NCI-H446 treated with DMSO at 0.1 percent for 48 hours (cell line): ENCODE results near the gene MRPL58.
"Not testable (repeated sequence)": the region's sequence is repeated elsewhere in the genome, so short reads cannot be mapped to it uniquely, and the experiment has no call there.

ENCODE experiments used
- DNase-seq: peaks from one replicate; lab custom pipeline; 2025; lab: John Stamatoyannopoulos, UW

The MRPL58 gene

DNA sequence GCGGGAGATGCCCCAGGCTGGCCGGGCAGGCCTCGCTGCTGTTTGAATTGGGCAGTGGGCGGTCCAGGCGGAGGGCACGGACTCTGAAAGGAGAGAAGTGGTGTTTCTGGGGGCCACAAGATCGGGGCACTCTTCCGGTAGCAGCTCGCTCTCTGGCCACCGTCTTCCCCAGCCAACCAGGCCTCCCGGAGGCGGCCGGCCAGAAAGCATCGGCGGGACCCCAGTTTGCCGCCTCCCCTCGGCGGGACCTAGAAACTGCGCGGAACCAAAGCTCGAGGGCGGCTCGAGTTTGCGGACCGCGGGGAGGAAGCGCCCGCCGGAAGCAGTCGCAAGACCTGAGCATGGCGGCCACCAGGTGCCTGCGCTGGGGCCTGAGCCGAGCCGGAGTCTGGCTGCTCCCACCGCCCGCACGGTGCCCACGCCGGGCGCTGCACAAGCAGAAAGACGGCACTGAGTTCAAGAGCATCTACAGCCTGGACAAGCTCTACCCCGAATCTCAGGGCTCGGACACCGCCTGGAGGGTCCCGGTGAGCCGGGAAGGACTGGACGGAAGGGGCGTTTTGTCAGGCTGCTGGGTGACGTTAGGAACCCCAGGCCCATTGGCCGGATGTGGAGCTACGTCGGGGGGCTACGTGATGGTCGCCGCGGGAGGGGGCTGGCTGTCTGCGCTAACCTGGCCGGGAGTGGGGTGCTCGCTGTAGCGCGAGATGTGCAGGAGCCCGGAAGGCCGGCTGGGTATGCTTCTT, at the start of gene MRPL58:
Gene MRPL58, plus strand, starts transcription at position 325 of the 746 bp plus-strand sequence. Its CDS starts 17 bp downstream, at position 342.
- peak; percentile 73 for DNase-seq

DNA sequence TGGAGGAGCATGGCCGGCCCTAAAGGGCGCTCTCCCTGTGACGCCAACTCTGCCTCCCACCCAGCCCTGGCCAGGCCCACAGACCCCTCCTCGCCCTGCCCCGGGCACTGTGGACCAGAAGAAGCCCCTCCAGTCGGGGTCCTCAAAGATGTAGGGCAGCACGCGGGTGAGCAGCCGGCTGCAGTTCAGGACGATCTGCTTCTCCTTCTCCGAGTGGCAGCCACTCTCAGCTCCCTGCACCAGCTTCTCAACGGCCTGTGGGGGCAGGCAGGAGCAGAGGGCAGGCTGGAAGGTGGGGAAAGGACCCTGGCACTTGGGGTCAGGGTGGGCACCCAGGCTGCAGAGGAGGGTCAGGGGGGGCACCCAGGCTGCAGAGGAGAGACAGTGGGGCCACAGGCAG, 48.8 kb upstream of the MRPL58 start:
- no peak for DNase-seq

- DNase-seq: no peak
Observed at GRCh38 chr17:74964246-74964761, 48.2 kb upstream of the MRPL58 start.

DNA sequence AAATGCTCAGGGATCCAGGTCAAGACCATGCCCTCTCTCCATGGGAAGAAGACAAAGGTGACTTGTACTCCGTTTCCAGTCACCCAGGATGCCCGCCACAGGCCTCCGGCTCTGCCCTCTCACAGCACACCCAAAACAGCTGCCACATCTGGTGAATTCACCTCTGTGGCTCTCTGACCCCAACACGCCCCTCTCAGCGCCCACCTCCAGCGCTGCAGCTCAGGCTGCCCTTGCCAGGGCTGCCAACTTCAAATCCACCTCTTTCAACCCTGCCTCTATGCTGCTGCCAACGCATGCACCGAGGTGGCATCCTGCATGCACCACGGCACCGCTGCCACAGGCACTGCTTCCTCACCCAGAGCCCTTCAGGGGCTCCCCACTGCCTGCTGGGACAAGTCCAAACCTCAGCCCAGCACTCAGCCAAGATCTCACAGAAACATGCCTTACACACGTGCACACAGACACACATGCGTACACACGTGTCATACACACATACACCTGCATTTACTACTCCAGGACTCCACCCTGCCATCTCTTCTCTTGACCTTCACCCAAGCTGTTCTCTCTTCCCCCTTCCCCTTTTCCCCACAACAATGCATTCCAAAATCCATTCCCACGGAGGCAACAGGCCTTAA, 47.4 kb upstream of the MRPL58 start:
- DNase-seq: no peak

DNA sequence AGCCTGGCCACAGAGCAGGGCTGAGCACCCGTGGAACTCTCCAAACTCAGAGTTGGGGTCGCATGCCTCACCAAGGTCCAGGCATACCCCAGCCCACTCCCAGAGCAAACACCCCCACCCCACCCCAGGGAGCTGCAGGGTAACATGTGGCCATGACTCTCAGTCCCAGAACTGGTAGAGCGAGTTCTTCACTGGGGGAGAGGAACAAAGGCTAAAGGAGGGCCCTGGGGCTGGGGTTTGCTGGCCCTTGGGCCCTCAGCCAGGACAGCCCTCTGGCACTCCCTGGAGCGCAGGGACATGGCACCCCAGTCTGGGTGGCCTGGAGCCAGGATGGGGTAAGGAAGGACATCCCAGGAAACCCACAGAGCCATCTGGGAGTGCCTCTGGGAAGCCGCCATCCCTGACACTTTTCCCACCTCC, 44.1 kb upstream of the MRPL58 start:
- DNase-seq: no peak

GRCh38 chr17:74969501-74969900, 43.0 kb upstream of the MRPL58 start:
- DNase-seq: not testable (repeated sequence)

DNA sequence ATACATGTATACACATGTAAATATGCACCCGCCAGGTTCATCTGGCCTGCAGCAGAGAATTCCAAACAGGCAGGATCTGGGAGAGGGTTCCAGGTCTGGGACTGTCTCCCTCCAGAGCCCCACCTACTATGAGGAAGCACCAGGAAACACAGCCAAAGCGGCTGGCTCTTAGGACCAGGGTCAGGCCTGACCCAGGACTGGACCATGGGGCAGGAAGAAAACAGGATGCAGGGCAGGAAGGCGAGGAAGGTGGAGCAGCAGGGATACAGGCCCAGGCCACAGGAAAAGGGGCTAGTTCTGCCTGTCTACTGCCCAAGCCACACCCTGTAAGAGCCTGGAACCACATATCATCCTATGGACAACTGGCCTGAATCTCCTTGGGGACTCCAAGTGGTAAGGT, 42.1 kb upstream of the MRPL58 start:
- DNase-seq: no peak

DNA sequence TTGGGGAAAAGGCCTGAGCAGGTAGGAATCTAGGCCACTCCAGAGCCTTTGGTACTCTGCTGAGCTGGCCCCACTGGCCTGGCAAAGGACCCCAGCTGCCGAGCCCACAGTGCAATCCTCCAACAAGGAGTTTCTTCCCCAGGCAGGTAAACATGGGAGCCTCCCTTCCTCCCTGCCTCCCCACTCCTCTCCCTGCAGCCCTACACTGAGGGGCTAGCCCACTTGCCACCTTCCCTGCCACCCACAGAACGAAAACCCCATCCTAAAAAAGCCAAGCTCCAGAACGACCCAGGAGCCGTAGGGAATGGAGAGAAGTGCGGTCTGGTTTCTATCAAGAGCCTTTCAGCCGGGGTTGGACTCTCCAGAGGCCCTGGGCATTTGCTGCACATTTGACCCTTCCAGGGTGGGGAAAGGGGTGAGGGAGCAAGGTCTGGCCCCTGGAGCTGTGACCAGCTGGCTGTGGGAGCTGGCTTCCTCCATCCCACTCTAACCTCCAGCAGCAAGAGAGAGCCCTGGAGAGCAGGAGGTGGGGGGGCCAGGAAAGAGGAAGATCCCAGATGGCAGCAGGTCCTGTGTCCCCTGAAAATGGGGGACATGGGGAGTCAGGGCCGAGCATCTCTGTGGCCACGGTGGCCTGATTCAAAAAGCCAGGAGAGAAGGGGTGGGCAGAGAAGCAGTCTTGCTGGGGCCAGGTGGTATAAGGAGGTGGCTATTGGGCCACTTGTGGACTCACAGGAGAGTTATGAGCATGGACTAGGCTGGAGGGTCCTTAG, 41.2 kb upstream of the MRPL58 start:
- DNase-seq: no peak

- no peak for DNase-seq
Observed at GRCh38 chr17:74971842-74972106, 40.7 kb upstream of the MRPL58 start.

DNA sequence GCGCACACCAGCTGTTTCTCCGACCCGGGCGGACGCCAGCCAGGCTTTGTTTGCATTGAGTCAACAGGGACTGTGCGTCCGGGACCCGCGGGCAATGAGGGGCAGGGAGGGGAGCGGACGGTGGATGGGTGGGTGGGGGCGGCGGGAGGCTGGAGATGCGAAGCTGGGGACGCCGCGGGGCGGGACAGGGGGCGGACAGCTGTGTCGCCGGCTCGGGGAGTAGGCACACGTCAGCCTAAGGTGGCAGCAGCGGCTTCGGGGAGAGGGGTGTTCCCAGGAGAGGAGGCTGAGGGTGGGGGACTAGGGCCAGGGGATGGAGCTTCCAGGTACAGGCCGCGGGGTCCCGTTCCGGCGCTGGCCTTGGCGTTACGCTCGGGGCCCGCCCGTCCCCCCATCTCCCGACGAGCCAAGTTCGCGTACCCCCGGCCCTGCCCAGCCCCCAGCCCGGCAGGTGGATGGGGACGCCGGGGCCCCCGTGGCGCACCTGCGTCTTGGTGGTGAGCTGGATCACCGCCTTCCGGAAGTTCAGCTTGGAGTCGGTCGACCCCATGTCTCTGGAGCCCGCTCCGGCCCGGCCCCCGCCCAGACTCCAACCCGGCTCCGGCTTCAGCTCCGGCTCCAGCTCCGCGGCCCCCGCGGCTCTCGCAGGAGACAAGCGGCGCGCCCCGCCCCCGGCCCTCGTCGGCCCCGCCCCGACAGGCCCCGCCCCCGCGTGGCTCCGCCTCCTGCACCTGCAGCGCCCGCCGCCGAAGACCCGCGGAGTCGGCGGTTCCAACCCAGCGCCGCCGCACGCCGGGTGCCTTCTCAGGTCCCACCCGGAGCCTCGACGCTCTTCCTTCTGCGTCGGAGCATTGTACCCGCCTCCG, 40.1 kb upstream of the MRPL58 start, which contains the start of gene HID1:
Gene HID1, minus strand, starts transcription at position 653 of the 866 bp plus-strand sequence. Its CDS starts 103 bp downstream, at position 550.
- DNase-seq: no peak

- DNase-seq: no peak
Observed at GRCh38 chr17:74972973-74973328, 39.5 kb upstream of the MRPL58 start.

GRCh38 chr17:74975943-74976342, 36.5 kb upstream of the MRPL58 start:
- no peak for DNase-seq

DNA sequence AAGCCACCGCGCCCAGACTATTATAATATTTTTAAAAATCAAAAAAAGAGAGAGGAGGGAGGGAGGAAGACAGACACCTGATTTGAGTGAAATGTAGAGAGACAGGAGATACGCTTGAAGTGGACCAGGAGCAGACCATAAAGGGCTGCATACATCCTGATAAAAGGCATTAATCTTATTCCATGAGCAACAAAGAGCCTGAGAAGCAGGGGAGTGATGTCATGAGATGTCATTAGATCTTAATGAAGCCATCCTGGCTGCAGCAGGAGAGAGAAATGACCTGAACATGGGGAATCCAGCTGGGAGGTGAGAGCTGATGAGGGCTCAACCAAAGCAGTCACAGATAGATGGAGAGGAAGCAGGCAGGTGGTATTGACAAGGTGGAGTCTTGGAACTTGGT, 34.7 kb upstream of the MRPL58 start:
- DNase-seq: no peak

DNA sequence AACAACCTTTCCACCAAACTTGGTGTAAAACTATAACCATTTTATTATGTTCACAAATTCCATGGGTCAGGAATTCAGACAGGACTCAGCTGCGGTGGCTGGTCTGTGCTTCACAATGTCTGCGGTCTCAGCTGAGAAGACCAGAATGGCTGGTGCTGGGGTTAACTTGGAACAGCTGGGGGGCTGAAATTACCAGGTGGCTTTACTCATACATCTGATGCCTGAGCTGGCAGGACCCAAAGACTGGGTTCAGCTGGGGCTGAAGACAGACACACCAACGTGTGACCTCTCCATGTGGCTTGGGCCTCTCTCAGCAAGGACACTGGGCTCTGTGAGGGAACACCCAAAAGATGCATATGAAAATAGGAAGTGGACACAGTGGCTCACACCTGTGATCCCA, 34.2 kb upstream of the MRPL58 start:
- no peak for DNase-seq

GRCh38 chr17:74979408-74980146, 32.9 kb upstream of the MRPL58 start:
- no peak for DNase-seq

- DNase-seq: no peak
Observed at GRCh38 chr17:74981318-74981978, 31.0 kb upstream of the MRPL58 start.

DNA sequence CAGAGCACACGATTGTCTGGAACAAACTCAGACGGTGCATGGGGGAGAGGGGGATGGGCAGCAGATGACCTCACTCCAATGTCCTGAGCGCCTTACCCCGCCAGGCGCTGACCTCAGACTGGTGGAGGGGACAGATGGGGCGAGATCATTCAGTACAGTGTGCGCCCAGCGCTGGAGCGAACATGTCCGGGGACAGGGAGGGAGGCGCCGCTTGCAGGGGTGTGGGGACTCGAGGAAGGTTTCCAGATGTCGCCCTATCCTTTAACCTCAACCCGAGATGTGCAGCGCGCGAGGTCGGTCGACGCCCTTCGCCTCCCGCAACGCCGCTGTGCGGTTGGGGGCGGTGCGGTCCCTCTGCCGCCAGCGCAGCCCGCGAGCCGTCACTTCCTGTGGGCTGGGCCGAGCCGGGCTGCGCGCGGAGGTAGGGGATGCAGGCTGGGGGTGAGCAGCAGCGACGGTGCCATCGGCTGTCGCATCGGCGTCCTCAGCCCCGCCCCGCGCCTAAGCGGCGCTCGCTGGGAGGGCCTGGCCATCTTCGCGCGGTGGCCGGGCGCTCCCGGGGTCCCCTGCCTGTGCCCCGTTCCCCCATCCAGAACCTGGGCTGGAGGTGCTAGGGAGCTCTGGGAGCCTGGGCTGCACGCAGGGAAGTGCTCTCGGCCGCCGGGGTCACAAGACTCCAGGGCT, 30.3 kb upstream of the MRPL58 start:
- DNase-seq: peak; percentile 59

DNA sequence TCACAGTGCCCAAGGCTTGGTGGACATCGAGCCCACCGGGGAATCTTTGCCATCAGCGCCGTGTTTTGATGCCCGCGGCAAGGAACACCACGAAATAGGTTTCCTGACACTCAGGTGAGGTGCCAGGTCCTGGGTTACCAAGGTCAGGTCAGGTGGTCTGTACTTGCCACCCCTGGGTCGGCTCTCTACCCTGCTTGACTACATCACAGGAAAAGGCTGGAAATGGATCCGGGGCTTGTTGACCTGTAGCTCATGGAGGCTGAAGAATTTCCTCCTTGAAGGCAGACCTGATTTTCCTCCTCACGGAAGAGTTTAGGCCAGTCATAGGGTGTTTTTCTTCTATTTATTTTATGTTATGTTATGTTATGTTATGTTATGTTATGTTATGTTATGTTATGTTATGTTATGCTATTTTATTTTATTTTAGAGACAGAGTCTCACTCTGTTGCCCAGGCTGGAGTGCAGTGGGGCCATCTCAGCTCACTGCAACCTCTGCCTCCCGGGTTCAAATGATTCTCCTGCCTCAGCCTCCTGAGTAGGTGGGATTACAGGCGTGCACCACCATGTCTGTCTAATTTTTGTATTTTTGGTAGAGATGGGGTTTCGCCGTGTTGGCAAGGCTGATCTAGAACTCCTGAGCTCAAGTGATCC, 29.7 kb upstream of the MRPL58 start:
- DNase-seq: not testable (repeated sequence)

GRCh38 chr17:74986206-74986576, 26.3 kb upstream of the MRPL58 start:
- no peak for DNase-seq
